Measurements from ENCODE around the gene CFAP74.

The CFAP74 gene

DNA sequence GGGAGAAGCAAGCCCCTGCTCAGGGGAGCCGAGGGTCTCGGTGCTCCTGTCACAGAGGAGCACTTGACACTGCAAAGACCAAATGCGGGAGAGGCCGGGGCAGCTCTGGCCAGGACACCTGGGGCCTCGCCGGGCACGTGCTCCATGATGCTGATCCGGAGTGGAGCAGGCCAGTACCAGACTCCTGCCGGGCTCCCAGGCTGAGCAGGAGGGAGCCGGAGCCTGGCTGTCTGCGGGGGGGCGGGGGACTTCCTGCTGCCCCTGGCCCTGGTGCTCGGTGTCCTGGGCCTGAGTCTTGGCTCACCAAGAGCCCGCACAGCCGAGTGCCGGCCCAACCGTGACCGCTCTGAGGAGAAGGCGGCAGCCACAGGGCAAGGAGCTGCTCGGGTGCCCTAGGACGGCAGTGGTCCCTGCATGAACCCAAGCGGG lies 46.0 kb downstream of the CFAP74 start:
- Histone ChIP-seq H3K27me3 (ENCODE audit: control insufficient read depth, insufficient read depth, low read length) (no peaks in the 10 kb centered on the region), H3K79me2 (no peaks in the 10 kb centered on the region), H3K4me1 (no peaks in the 10 kb centered on the region), H3K4me3 (ENCODE audit: low read depth, low read length) (no peak overlapping the region), H3K9ac (no peak overlapping the region), H3K36me3 (ENCODE audit: control insufficient read depth, insufficient read depth, low read length) (no peaks in the 10 kb centered on the region), H3K27ac (no peak overlapping the region), H3K4me2 (ENCODE audit: low read length) (no peak overlapping the region), H3K9me3 (ENCODE audit: control insufficient read depth, low read length) (no peaks in the 10 kb centered on the region), H2AFZ (no peak overlapping the region)
- TF ChIP-seq, protein P1, sequence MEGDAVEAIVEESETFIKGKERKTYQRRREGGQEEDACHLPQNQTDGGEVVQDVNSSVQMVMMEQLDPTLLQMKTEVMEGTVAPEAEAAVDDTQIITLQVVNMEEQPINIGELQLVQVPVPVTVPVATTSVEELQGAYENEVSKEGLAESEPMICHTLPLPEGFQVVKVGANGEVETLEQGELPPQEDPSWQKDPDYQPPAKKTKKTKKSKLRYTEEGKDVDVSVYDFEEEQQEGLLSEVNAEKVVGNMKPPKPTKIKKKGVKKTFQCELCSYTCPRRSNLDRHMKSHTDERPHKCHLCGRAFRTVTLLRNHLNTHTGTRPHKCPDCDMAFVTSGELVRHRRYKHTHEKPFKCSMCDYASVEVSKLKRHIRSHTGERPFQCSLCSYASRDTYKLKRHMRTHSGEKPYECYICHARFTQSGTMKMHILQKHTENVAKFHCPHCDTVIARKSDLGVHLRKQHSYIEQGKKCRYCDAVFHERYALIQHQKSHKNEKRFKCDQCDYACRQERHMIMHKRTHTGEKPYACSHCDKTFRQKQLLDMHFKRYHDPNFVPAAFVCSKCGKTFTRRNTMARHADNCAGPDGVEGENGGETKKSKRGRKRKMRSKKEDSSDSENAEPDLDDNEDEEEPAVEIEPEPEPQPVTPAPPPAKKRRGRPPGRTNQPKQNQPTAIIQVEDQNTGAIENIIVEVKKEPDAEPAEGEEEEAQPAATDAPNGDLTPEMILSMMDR (IDR thresholded peaks at IDR 0.05): no peak

GRCh38 chr1:1956586-1957532 lies 46.7 kb downstream of the CFAP74 start:
- Histone ChIP-seq H2AFZ (no peak overlapping the region), H3K36me3 (ENCODE audit: control insufficient read depth, insufficient read depth, low read length) (no peaks in the 10 kb centered on the region), H3K27ac (no peak overlapping the region), H3K79me2 (no peaks in the 10 kb centered on the region), H3K4me1 (no peaks in the 10 kb centered on the region), H3K27me3 (ENCODE audit: control insufficient read depth, insufficient read depth, low read length) (no peaks in the 10 kb centered on the region), H3K4me3 (ENCODE audit: low read depth, low read length) (no peak overlapping the region), H3K9me3 (ENCODE audit: control insufficient read depth, low read length) (no peaks in the 10 kb centered on the region), H3K9ac (no peak overlapping the region), H3K4me2 (ENCODE audit: low read length) (no peak overlapping the region)
- TF ChIP-seq, protein P1 (IDR thresholded peaks at IDR 0.05): no peak

- TF ChIP-seq, protein P1 (IDR thresholded peaks at IDR 0.05): no peak
- H3K4me3 ChIP-seq (ENCODE audit: low read depth, low read length): no peak overlapping the region
- H3K4me2 ChIP-seq (ENCODE audit: low read length): no peak overlapping the region
- H3K36me3 ChIP-seq (ENCODE audit: control insufficient read depth, insufficient read depth, low read length): no peaks in the 10 kb centered on the region
- no peaks in the 10 kb centered on the region for H3K27me3 ChIP-seq (ENCODE audit: control insufficient read depth, insufficient read depth, low read length)
- no peaks in the 10 kb centered on the region for H3K9me3 ChIP-seq (ENCODE audit: control insufficient read depth, low read length)
- H3K4me1 ChIP-seq: no peaks in the 10 kb centered on the region
- H3K27ac ChIP-seq: no peak overlapping the region
- H3K79me2 ChIP-seq: no peaks in the 10 kb centered on the region
- H3K9ac ChIP-seq: no peak overlapping the region
- no peak overlapping the region for H2AFZ ChIP-seq
Observed at GRCh38 chr1:1956101-1956500, 47.5 kb downstream of the CFAP74 start.

- Histone ChIP-seq H3K27ac (no peak overlapping the region), H3K4me1 (no peaks in the 10 kb centered on the region), H3K79me2 (no peaks in the 10 kb centered on the region), H3K36me3 (ENCODE audit: control insufficient read depth, insufficient read depth, low read length) (no peaks in the 10 kb centered on the region), H3K27me3 (ENCODE audit: control insufficient read depth, insufficient read depth, low read length) (no peaks in the 10 kb centered on the region), H2AFZ (no peak overlapping the region), H3K4me2 (ENCODE audit: low read length) (no peak overlapping the region), H3K4me3 (ENCODE audit: low read depth, low read length) (no peak overlapping the region), H3K9me3 (ENCODE audit: control insufficient read depth, low read length) (no peaks in the 10 kb centered on the region), H3K9ac (no peak overlapping the region)
- TF ChIP-seq, protein P1 (IDR thresholded peaks at IDR 0.05): no peak
Observed at GRCh38 chr1:1955621-1956094, 47.9 kb downstream of the CFAP74 start.

Data from parathyroid adenoma (tissue), 2 donors.